Left lung (tissue), 10 donors: ENCODE data around the gene SYT10. TPM values are rescaled to one million over a fixed set of nuclear protein-coding genes. Genes with fewer than 3 reads are reported as not detected.

Experiments used
- ATAC-seq: fragments of 200-7000 bp; cut with Tn5 transposase; one replicate; pipeline ENCODE4 v1.9.1; 2020; ENCODE audit warnings: moderate library complexity
- DNase-seq, 4 donors: peaks; one replicate each; pipeline ENCODE4 v3.0.0-alpha.2; 2013 to 2020
- H3K27ac ChIP-seq, 2 donors: fragments of 200-600 bp; sonication (generic) in 1 of 2; one replicate each; pipeline versions ENCODE4 v1.5.0 to v1.8.0; 2020 to 2021
- H3K27me3 ChIP-seq, 2 donors: fragments of 200-600 bp; sonication (generic) in 1 of 2; one replicate each; pipeline versions ENCODE4 v1.5.0 to v1.8.0; 2020 to 2021
- H3K36me3 ChIP-seq, 2 donors: fragments of 200-600 bp; sonication (generic) in 1 of 2; one replicate each; pipeline versions ENCODE4 v1.5.0 to v1.8.0; 2020 to 2021
- H3K4me1 ChIP-seq, 2 donors: fragments of 200-600 bp; one replicate each; pipeline ENCODE4 v1.8.0; 2021
- H3K4me3 ChIP-seq, 2 donors: fragments of 200-600 bp; sonication (generic) in 1 of 2; one replicate each; pipeline versions ENCODE4 v1.5.0 to v1.8.0; 2020 to 2021; ENCODE audit warnings: mild to moderate bottlenecking in 1 of 2
- H3K9me3 ChIP-seq, 2 donors: fragments of 200-600 bp; sonication (generic) in 1 of 2; one replicate each; pipeline versions ENCODE4 v1.5.0 to v1.8.0; 2020 to 2021
- CTCF ChIP-seq, 2 donors: fragments of 200-600 bp; sonication (generic) in 1 of 2; IDR thresholded peaks; one replicate each; pipeline versions ENCODE4 v1.5.0 to v1.8.0; 2021; ENCODE audit warnings: antibody characterized with exemption in 2 of 2
- intact Hi-C, 2 donors: fragments of 100-400 bp; cut with DNase I; formaldehyde crosslinking; loops; one replicate each; pipeline versions ENCODE4 v1.11.2 to v1.14.2; 2022
- polyA plus RNA-seq, 6 donors: library from polyadenylated mRNA; unstranded; fragments of 120-200 nt; gene quantifications; one replicate each; pipeline ENCODE4 v1.2.1, GENCODE V29; 2013; ENCODE audit not compliant: insufficient read length in 6 of 6
- total RNA-seq, 2 donors: library from RNA; stranded (reverse); fragmentation: NEBNext Ultra II Directional; extraction: Animal tissue kit (Norgen Biotek cat#: 25700); gene quantifications; one replicate each; pipeline ENCODE4 v1.2.1, GENCODE V29; 2021
- donor health status: DM: no; HTN: yes; CAD: no.
- donor health status: DM: no; HTN: no; CAD: no.

The SYT10 gene
- total and polyA plus RNA-seq, 8 donors, result 0.03 to 0.08 (median 0.06) TPM; not detected in 4

- H3K4me1 ChIP-seq, result no peaks in the 10 kb centered on the region
- H3K27ac ChIP-seq, result no peak overlapping the region
- H3K27me3 ChIP-seq, result no peaks in the 10 kb centered on the region
- DNase-seq, result no peak
- H3K9me3 ChIP-seq, result no peaks in the 10 kb centered on the region
- TF ChIP-seq CTCF (IDR thresholded peaks at IDR 0.05), result no peak
- intact Hi-C loops, result no loop called here
- H3K4me3 ChIP-seq, result no peak overlapping the region
- no peak for ATAC-seq
- no peaks in the 10 kb centered on the region for H3K36me3 ChIP-seq
Measured at GRCh38 chr12:33476058-33476457, 36.4 kb upstream of the SYT10 start.

- Histone ChIP-seq H3K36me3 (no peaks in the 10 kb centered on the region), H3K4me1 (no peaks in the 10 kb centered on the region), H3K27me3 (no peaks in the 10 kb centered on the region), H3K27ac (no peak overlapping the region), H3K4me3 (no peak overlapping the region), H3K9me3 (peaks cover 0 to 3% of the 10 kb centered on the region in 2 donors)
- no peak for ATAC-seq
- no peak for TF ChIP-seq CTCF (IDR thresholded peaks at IDR 0.05)
- intact Hi-C loops, result no loop called here
- no peak for DNase-seq
Measured at GRCh38 chr12:33472299-33472698, 32.7 kb upstream of the SYT10 start.

- Histone ChIP-seq H3K4me1 (no peaks in the 10 kb centered on the region), H3K27me3 (no peaks in the 10 kb centered on the region), H3K4me3 (no peak overlapping the region), H3K27ac (no peak overlapping the region), H3K36me3 (no peaks in the 10 kb centered on the region), H3K9me3 (no peaks in the 10 kb centered on the region)
- intact Hi-C loops, result no loop called here
- DNase-seq (no peak), ATAC-seq (no peak)
- TF ChIP-seq CTCF (IDR thresholded peaks at IDR 0.05), result no peak
Measured at GRCh38 chr12:33455096-33455495, 15.5 kb upstream of the SYT10 start.

GRCh38 chr12:33450480-33450879 lies 10.9 kb upstream of the SYT10 start:
- Histone ChIP-seq H3K27ac (no peak overlapping the region), H3K9me3 (no peaks in the 10 kb centered on the region), H3K27me3 (no peaks in the 10 kb centered on the region), H3K36me3 (no peaks in the 10 kb centered on the region), H3K4me1 (no peaks in the 10 kb centered on the region), H3K4me3 (no peak overlapping the region)
- no peak for DNase-seq
- intact Hi-C loops, result no loop called here
- no peak for TF ChIP-seq CTCF (IDR thresholded peaks at IDR 0.05)
- no peak for ATAC-seq

GRCh38 chr12:33440477-33440876 lies 858 bp upstream of the SYT10 start:
- DNase-seq (peak in 1 of 4 donors; percentile 44), ATAC-seq (no peak)
- Histone ChIP-seq H3K4me1 (peaks cover 0 to 11% of the 10 kb centered on the region in 2 donors), H3K36me3 (no peaks in the 10 kb centered on the region), H3K27me3 (peaks cover 42 to 56% of the 10 kb centered on the region in 2 donors), H3K27ac (no peak overlapping the region), H3K4me3 (no peak overlapping the region), H3K9me3 (no peaks in the 10 kb centered on the region)
- no peak for TF ChIP-seq CTCF (IDR thresholded peaks at IDR 0.05)
- intact Hi-C loops, result no loop called here
